BE2C (cell line): ENCODE data around the gene TNFSF10.

ENCODE experiments used
- DNase-seq: peaks from one replicate; pipeline ENCODE4 v3.0.0-alpha.2; 2020
- H3K27me3 ChIP-seq: fragments of 250-450 bp; sonication (Bioruptor Pico); 2 replicates; pipeline ENCODE4 v1.5.1; 2020; ENCODE audit warnings: mild to moderate bottlenecking
- H3K36me3 ChIP-seq: fragments of 250-450 bp; sonication (Bioruptor Pico); 2 replicates; pipeline ENCODE4 v1.5.1; 2020; ENCODE audit warnings: mild to moderate bottlenecking
- H3K4me1 ChIP-seq: fragments of 250-450 bp; sonication (Bioruptor Pico); 2 replicates; pipeline ENCODE4 v1.5.1; 2020
- H3K4me3 ChIP-seq: 2 replicates; pipeline ENCODE4 v1.5.1; 2011; ENCODE audit warnings: low read depth, low read length
- H3K9me3 ChIP-seq: fragments of 250-450 bp; sonication (Bioruptor Pico); 2 replicates; pipeline ENCODE4 v1.5.1; 2020
- CTCF ChIP-seq: IDR thresholded peaks from 2 replicates; pipeline ENCODE4 v1.5.1; 2012; ENCODE audit warnings: mild to moderate bottlenecking, low read depth, low read length

Gene TNFSF10

GRCh38 chr3:172518929-172519640 lies 4.1 kb downstream of the TNFSF10 start:
- no peaks in the 10 kb centered on the region for H3K4me1 ChIP-seq
- DNase-seq = no peak
- no peaks in the 10 kb centered on the region for H3K36me3 ChIP-seq
- TF ChIP-seq CTCF = no peak
- peaks cover 4% of the 10 kb centered on the region; the same call in 1 of the 2 replicates for H3K27me3 ChIP-seq
- H3K9me3 ChIP-seq = no peaks in the 10 kb centered on the region
- no peak overlapping the region for H3K4me3 ChIP-seq

- no peaks in the 10 kb centered on the region for H3K9me3 ChIP-seq
- TF ChIP-seq CTCF = no peak
- H3K4me3 ChIP-seq = no peak overlapping the region
- no peak for DNase-seq
- H3K4me1 ChIP-seq = no peaks in the 10 kb centered on the region
- no peaks in the 10 kb centered on the region for H3K36me3 ChIP-seq
- H3K27me3 ChIP-seq = peaks cover 6% of the 10 kb centered on the region
Measured at GRCh38 chr3:172517859-172518466, 5.3 kb downstream of the TNFSF10 start.

- no peak for TF ChIP-seq CTCF
- no peak for DNase-seq
Measured at GRCh38 chr3:172516318-172517214, 6.7 kb downstream of the TNFSF10 start.

GRCh38 chr3:172515130-172515918 lies 7.9 kb downstream of the TNFSF10 start:
- TF ChIP-seq CTCF = no peak
- Histone ChIP-seq H3K27me3 (peaks cover 10% of the 10 kb centered on the region), H3K4me3 (no peak overlapping the region), H3K9me3 (no peaks in the 10 kb centered on the region), H3K4me1 (no peaks in the 10 kb centered on the region), H3K36me3 (no peaks in the 10 kb centered on the region)
- no peak for DNase-seq

More at GRCh38 chr3:172516318-172517214, 6.7 kb downstream of the TNFSF10 start:
- Histone ChIP-seq H3K4me1 (no peaks in the 10 kb centered on the region), H3K4me3 (no peak overlapping the region), H3K27me3 (peaks cover 6% of the 10 kb centered on the region), H3K9me3 (no peaks in the 10 kb centered on the region), H3K36me3 (no peaks in the 10 kb centered on the region)

- TF ChIP-seq CTCF = no peak
Measured at GRCh38 chr3:172514678-172515077, 8.6 kb downstream of the TNFSF10 start.

More at GRCh38 chr3:172514678-172515077, 8.6 kb downstream of the TNFSF10 start:
- no peak overlapping the region for H3K4me3 ChIP-seq
- H3K36me3 ChIP-seq = no peaks in the 10 kb centered on the region
- H3K9me3 ChIP-seq = no peaks in the 10 kb centered on the region
- no peaks in the 10 kb centered on the region for H3K4me1 ChIP-seq
- peaks cover 10% of the 10 kb centered on the region for H3K27me3 ChIP-seq
- no peak for DNase-seq
